Fibroblast of lung (primary cell): ENCODE data around the gene LRRC8C. TPM values are rescaled to one million over a fixed set of nuclear protein-coding genes. Genes with fewer than 3 reads are reported as not detected.

Experiments used
- DNase-seq, 2 donors: peaks; one replicate each; pipeline versions ENCODE4 v3.0.0 to v3.0.0-alpha.2; 2010; ENCODE audit warnings: low read depth in 2 of 2
- H2AFZ ChIP-seq: 2 replicates; pipeline ENCODE4 v1.5.1; 2012; ENCODE audit warnings: low read length, control low read depth, inconsistent platforms
- H3K27ac ChIP-seq: 2 replicates; pipeline ENCODE4 v1.5.1; 2011; ENCODE audit warnings: low read length, control low read depth; ENCODE audit not compliant: insufficient read depth
- H3K27me3 ChIP-seq: 2 replicates; pipeline ENCODE4 v1.5.1; 2011; ENCODE audit warnings: mild to moderate bottlenecking, low read length; ENCODE audit not compliant: control insufficient read depth, insufficient read depth
- H3K36me3 ChIP-seq: 2 replicates; pipeline ENCODE4 v1.5.1; 2011; ENCODE audit warnings: low read length; ENCODE audit not compliant: control insufficient read depth, insufficient read depth
- H3K4me1 ChIP-seq: 2 replicates; pipeline ENCODE4 v1.5.1; 2011; ENCODE audit warnings: low read length; ENCODE audit not compliant: control insufficient read depth, insufficient read depth; ENCODE audit errors: extremely low read depth
- H3K4me2 ChIP-seq: 2 replicates; pipeline ENCODE4 v1.5.1; 2011; ENCODE audit warnings: low read length, control low read depth; ENCODE audit not compliant: insufficient read depth; ENCODE audit errors: extremely low read depth
- H3K4me3 ChIP-seq, 4 experiments: fragments of 200-600 bp in 1 of 4; sonication (generic) in 1 of 4; replicated peaks in 1 of 4; 2 replicates each; pipeline ENCODE4 v1.5.1; 2011 to 2016; ENCODE audit warnings: low read length in 4 of 4, low read depth in 3 of 4, mild to moderate bottlenecking in 3 of 4, control low read depth in 2 of 4, inconsistent platforms in 1 of 4, mixed read lengths in 1 of 4; ENCODE audit not compliant: insufficient read depth in 1 of 4; ENCODE audit errors: control extremely low read depth in 1 of 4
- H3K79me2 ChIP-seq: 2 replicates; pipeline ENCODE4 v1.5.1; 2012; ENCODE audit warnings: mild to moderate bottlenecking, low read length, inconsistent platforms; ENCODE audit not compliant: control insufficient read depth, insufficient read depth
- H3K9ac ChIP-seq: 2 replicates; pipeline ENCODE4 v1.5.1; 2011; ENCODE audit warnings: mild to moderate bottlenecking, low read length, control low read depth; ENCODE audit not compliant: insufficient read depth
- H3K9me3 ChIP-seq: 2 replicates; pipeline ENCODE4 v1.5.1; 2012; ENCODE audit warnings: low read depth, low read length; ENCODE audit not compliant: control insufficient read depth, insufficient read depth
- H4K20me1 ChIP-seq: 2 replicates; pipeline ENCODE4 v1.5.1; 2011; ENCODE audit warnings: low read length; ENCODE audit not compliant: control insufficient read depth, insufficient read depth; ENCODE audit errors: extremely low read depth
- CTCF ChIP-seq, 2 donors: IDR thresholded peaks in 1 of 2; conservative IDR thresholded peaks in 1 of 2; 1 replicate in 1 of 2; 2 replicates in 1 of 2; pipeline ENCODE4 v1.5.1; 2011 to 2012; ENCODE audit warnings: low read length in 2 of 2, control low read depth in 1 of 2, inconsistent platforms in 1 of 2, low read depth in 1 of 2, mild to moderate bottlenecking in 1 of 2
- EZH2 ChIP-seq: IDR thresholded peaks from 2 replicates; pipeline ENCODE4 v1.5.1; 2012; ENCODE audit warnings: low read length, control low read depth, mild to moderate bottlenecking; ENCODE audit errors: missing control alignments
- polyA plus RNA-seq, 2 donors: library from polyadenylated mRNA; depleted of rRNA in 1 of 2; stranded (reverse) in 1 of 2; unstranded in 1 of 2; fragments of >200 nt; gene quantifications; 2 replicates each; pipeline ENCODE4 v1.2.1, GENCODE V29; 2011 to 2012; ENCODE audit warnings: missing spikeins in 1 of 2
- total RNA-seq: library from RNA; depleted of rRNA; stranded (reverse); fragments of >200 nt; gene quantifications from 2 replicates; pipeline ENCODE4 v1.2.1, GENCODE V29; 2014

Gene LRRC8C
- total and polyA plus RNA-seq, 2 donors (not counting 1 experiment from before 2014, with no cell fraction given) = 5.4 to 13.2 TPM

GRCh38 chr1:89657886-89658285 is 25.0 kb downstream of the LRRC8C start:
- H3K4me3 ChIP-seq = no peak overlapping the region
- TF ChIP-seq EZH2 = no peak
- no peak for TF ChIP-seq CTCF (conservative IDR thresholded peaks at IDR 0.05 in 1 of 2, IDR thresholded peaks at IDR 0.05 in 1 of 2; ENCODE audit: low read depth in 1 of 2, low read length in 2 of 2)
- DNase-seq = peak in 1 of 2 donors; percentile 20
- no peaks in the 10 kb centered on the region for H4K20me1 ChIP-seq
- peaks cover 68% of the 10 kb centered on the region for H3K79me2 ChIP-seq
- H3K4me2 ChIP-seq = peak overlapping the region; percentile 15
- no peaks in the 10 kb centered on the region for H3K36me3 ChIP-seq
- no peaks in the 10 kb centered on the region for H3K9me3 ChIP-seq
- no peaks in the 10 kb centered on the region for H3K4me1 ChIP-seq
- no peak overlapping the region for H3K9ac ChIP-seq
- H2AFZ ChIP-seq = no peak overlapping the region
- H3K27ac ChIP-seq = no peak overlapping the region
- no peaks in the 10 kb centered on the region for H3K27me3 ChIP-seq

- Histone ChIP-seq H3K27me3 (no peaks in the 10 kb centered on the region), H3K4me3 (no peak overlapping the region), H3K9me3 (no peaks in the 10 kb centered on the region), H3K79me2 (peaks cover 60% of the 10 kb centered on the region), H3K4me2 (no peak overlapping the region), H3K36me3 (no peaks in the 10 kb centered on the region), H2AFZ (no peak overlapping the region), H3K4me1 (no peaks in the 10 kb centered on the region), H3K9ac (no peak overlapping the region), H4K20me1 (no peaks in the 10 kb centered on the region), H3K27ac (no peak overlapping the region)
- peak in 1 of 2 donors; percentile 10 for DNase-seq
- TF ChIP-seq EZH2 = no peak
- no peak for TF ChIP-seq CTCF (conservative IDR thresholded peaks at IDR 0.05 in 1 of 2, IDR thresholded peaks at IDR 0.05 in 1 of 2; ENCODE audit: low read depth in 1 of 2, low read length in 2 of 2)
These were observed 26.6 kb downstream of the LRRC8C start for GRCh38 chr1:89659322-89660081.

GRCh38 chr1:89660224-89661061 is 27.5 kb downstream of the LRRC8C start:
- no peak overlapping the region for H2AFZ ChIP-seq
- no peak overlapping the region for H3K4me3 ChIP-seq
- DNase-seq = peak in 1 of 2 donors; percentile 25
- no peaks in the 10 kb centered on the region for H3K36me3 ChIP-seq
- H4K20me1 ChIP-seq = no peaks in the 10 kb centered on the region
- H3K79me2 ChIP-seq = peaks cover 53% of the 10 kb centered on the region
- no peak overlapping the region for H3K9ac ChIP-seq
- no peak for TF ChIP-seq EZH2
- H3K4me1 ChIP-seq = no peaks in the 10 kb centered on the region
- no peaks in the 10 kb centered on the region for H3K9me3 ChIP-seq
- no peak overlapping the region for H3K4me2 ChIP-seq
- no peak overlapping the region for H3K27ac ChIP-seq
- no peaks in the 10 kb centered on the region for H3K27me3 ChIP-seq
